Measurements from ENCODE around the gene THYN1. TPM values are rescaled to one million over a fixed set of nuclear protein-coding genes. Genes with fewer than 3 reads are reported as not detected.

THYN1 gene
- total and polyA plus RNA-seq, 2 donors (not counting 3 experiments of a cell fraction or from before 2014, with no cell fraction given) = 35.7 to 38.0 TPM

GRCh38 chr11:134248910-134249480 is 4.2 kb downstream of the THYN1 start:
- Histone ChIP-seq H3K9me3 (replicated peaks; ENCODE audit: control insufficient read depth, insufficient read depth, low read length) (no peaks in the 10 kb centered on the region), H3K4me2 (ENCODE audit: insufficient read depth, low read length) (no peak overlapping the region), H3K4me1 (ENCODE audit: control insufficient read depth, extremely low read depth, insufficient read depth, low read length) (peaks cover 6% of the 10 kb centered on the region), H3K36me3 (ENCODE audit: control insufficient read depth in 2 of 2, extremely low read depth in 1 of 2, insufficient read depth in 2 of 2, low read length in 2 of 2) (peaks cover 3 to 41% of the 10 kb centered on the region in 2 experiments), H4K20me1 (replicated peaks; ENCODE audit: control insufficient read depth, extremely low read depth, insufficient read depth, low read length) (no peaks in the 10 kb centered on the region), H3K27me3 (ENCODE audit: control insufficient read depth in 2 of 2, insufficient read depth in 2 of 2, low read length in 2 of 2) (no peaks in the 10 kb centered on the region), H3K27ac (ENCODE audit: insufficient read depth, low read depth, low read length) (no peak overlapping the region), H3K9me1 (replicated peaks; ENCODE audit: control insufficient read depth, extremely low read depth, insufficient read depth, low read length) (no peaks in the 10 kb centered on the region), H3K9ac (replicated peaks; ENCODE audit: extremely low read depth, insufficient read depth, low read length) (no peak overlapping the region), H3K79me2 (ENCODE audit: control insufficient read depth, insufficient read depth, low read length) (peaks cover 1% of the 10 kb centered on the region), H3K4me3 (replicated peaks in 1 of 3; ENCODE audit: insufficient read depth in 1 of 3, low read depth in 1 of 3, low read length in 3 of 3) (no peak overlapping the region), H2AFZ (ENCODE audit: low read depth, low read length) (no peak overlapping the region)
- CTCF ChIA-PET = interaction anchor here (0.7 kb wide), 1 partner anchor 210 kb away, joined by 4 read pairs; no protein-coding TSS in a partner anchor
- POLR2A ChIA-PET = no interaction called here
- BruUV-seq (replicated peaks) = no TSS peak
- intact Hi-C loops (cut with micrococcal nuclease) = no loop called here
- dilution Hi-C loops (cut with MboI; ENCODE audit: extremely low pct_ligation_motif_present, low sequenced_read_pairs) = no loop called here
- DNase-seq (ENCODE audit: low read depth, low spot score) = no peak
- TF ChIP-seq POLR2A (IDR thresholded peaks at IDR 0.05; ENCODE audit: low read depth, low read length) (no peak), FOS (IDR thresholded peaks at IDR 0.05; ENCODE audit: borderline replicate concordance, insufficient read depth, low read length) (no peak), JUN (IDR thresholded peaks at IDR 0.05; ENCODE audit: borderline replicate concordance, insufficient read depth, insufficient read length, low read depth) (no peak), POLR2AphosphoS5 (IDR thresholded peaks at IDR 0.05; ENCODE audit: insufficient read depth, low read depth, low read length) (no peak), MYC (IDR thresholded peaks at IDR 0.05; ENCODE audit: low read depth, low read length) (no peak), EZH2 (IDR thresholded peaks at IDR 0.05; ENCODE audit: borderline replicate concordance, low read depth, low read length, severe bottlenecking) (no peak), GATA2 (IDR thresholded peaks at IDR 0.05; ENCODE audit: insufficient read depth, insufficient read length, low read depth, low read length) (no peak)
- TF ChIP-seq, protein P1, sequence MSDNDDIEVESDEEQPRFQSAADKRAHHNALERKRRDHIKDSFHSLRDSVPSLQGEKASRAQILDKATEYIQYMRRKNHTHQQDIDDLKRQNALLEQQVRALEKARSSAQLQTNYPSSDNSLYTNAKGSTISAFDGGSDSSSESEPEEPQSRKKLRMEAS (IDR thresholded peaks at IDR 0.05; ENCODE audit: insufficient read depth, insufficient read length) = no peak
- TF ChIP-seq, protein P2, sequence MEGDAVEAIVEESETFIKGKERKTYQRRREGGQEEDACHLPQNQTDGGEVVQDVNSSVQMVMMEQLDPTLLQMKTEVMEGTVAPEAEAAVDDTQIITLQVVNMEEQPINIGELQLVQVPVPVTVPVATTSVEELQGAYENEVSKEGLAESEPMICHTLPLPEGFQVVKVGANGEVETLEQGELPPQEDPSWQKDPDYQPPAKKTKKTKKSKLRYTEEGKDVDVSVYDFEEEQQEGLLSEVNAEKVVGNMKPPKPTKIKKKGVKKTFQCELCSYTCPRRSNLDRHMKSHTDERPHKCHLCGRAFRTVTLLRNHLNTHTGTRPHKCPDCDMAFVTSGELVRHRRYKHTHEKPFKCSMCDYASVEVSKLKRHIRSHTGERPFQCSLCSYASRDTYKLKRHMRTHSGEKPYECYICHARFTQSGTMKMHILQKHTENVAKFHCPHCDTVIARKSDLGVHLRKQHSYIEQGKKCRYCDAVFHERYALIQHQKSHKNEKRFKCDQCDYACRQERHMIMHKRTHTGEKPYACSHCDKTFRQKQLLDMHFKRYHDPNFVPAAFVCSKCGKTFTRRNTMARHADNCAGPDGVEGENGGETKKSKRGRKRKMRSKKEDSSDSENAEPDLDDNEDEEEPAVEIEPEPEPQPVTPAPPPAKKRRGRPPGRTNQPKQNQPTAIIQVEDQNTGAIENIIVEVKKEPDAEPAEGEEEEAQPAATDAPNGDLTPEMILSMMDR (IDR thresholded peaks at IDR 0.05; ENCODE audit: extremely low read depth in 1 of 2, insufficient read depth in 1 of 2, low read depth in 1 of 2, low read length in 2 of 2) = no peak
- no peak for FAIRE-seq

Measured in endothelial cell of umbilical vein (primary cell).